Common myeloid progenitor, CD34-positive (primary cell): ENCODE results near the gene PRR35.

Experiments used
- CTCF ChIA-PET: fragments of 350-600 bp; sonication (Branson Sonifier 250); formaldehyde crosslinking; loops from one replicate; lab custom pipeline; 2021; ENCODE audit warnings: antibody characterized with exemption; lab: Charles Lee
- POLR2A ChIA-PET: fragments of 350-600 bp; sonication (Branson Sonifier 250); formaldehyde crosslinking; loops from one replicate; lab custom pipeline; 2021; ENCODE audit warnings: antibody characterized with exemption; lab: Charles Lee
- DNase-seq, 3 donors: peaks; one replicate each; pipeline versions ENCODE4 v3.0.0 to v3.0.0-alpha.2; 2013
- H3K27ac ChIP-seq, 2 experiments: 1 replicate in 1 of 2; 2 replicates in 1 of 2; pipeline ENCODE4 v1.7.0; 2013; ENCODE audit warnings: inconsistent platforms in 2 of 2, low read length in 2 of 2, mild to moderate bottlenecking in 2 of 2, low read depth in 1 of 2, moderate library complexity in 1 of 2; ENCODE audit not compliant: severe bottlenecking in 2 of 2, insufficient read depth in 1 of 2, poor library complexity in 1 of 2
- H3K27me3 ChIP-seq, 5 experiments: replicated peaks in 2 of 5; 1 replicate in 3 of 5; 2 replicates in 2 of 5; pipeline versions ENCODE4 v1.6.1 to v1.7.0; 2013; ENCODE audit warnings: low read length in 4 of 5, mild to moderate bottlenecking in 2 of 5, moderate library complexity in 2 of 5, inconsistent platforms in 1 of 5; ENCODE audit not compliant: insufficient read depth in 5 of 5, control insufficient read depth in 4 of 5
- H3K36me3 ChIP-seq, 4 experiments: 1 replicate in 2 of 4; 2 replicates in 2 of 4; pipeline versions ENCODE4 v1.6.1 to v1.7.0; 2013; ENCODE audit warnings: low read length in 3 of 4, control low read depth in 1 of 4, mild to moderate bottlenecking in 1 of 4; ENCODE audit not compliant: control insufficient read depth in 4 of 4, insufficient read depth in 4 of 4
- H3K4me1 ChIP-seq, 4 experiments: 1 replicate in 3 of 4; 2 replicates in 1 of 4; pipeline versions ENCODE4 v1.6.1 to v1.7.1; 2013; ENCODE audit warnings: low read length in 3 of 4, mild to moderate bottlenecking in 3 of 4, control low read depth in 1 of 4, inconsistent platforms in 1 of 4, moderate library complexity in 1 of 4; ENCODE audit not compliant: control insufficient read depth in 4 of 4, insufficient read depth in 4 of 4; ENCODE audit errors: control extremely low read depth in 1 of 4
- H3K4me3 ChIP-seq, 7 experiments: 1 replicate in 4 of 7; 2 replicates in 3 of 7; pipeline versions ENCODE4 v1.5.1 to v1.7.0; 2013; ENCODE audit warnings: mild to moderate bottlenecking in 7 of 7, low read length in 6 of 7, moderate library complexity in 6 of 7, inconsistent platforms in 2 of 7, low read depth in 2 of 7, control low read depth in 1 of 7; ENCODE audit not compliant: insufficient read depth in 4 of 7, control insufficient read depth in 1 of 7; ENCODE audit errors: extremely low read depth in 1 of 7
- H3K9me3 ChIP-seq, 5 experiments: 1 replicate in 4 of 5; 2 replicates in 1 of 5; pipeline versions ENCODE4 v1.6.1 to v1.7.1; 2013; ENCODE audit warnings: low read length in 4 of 5, mild to moderate bottlenecking in 2 of 5, inconsistent platforms in 1 of 5, low read depth in 1 of 5, moderate library complexity in 1 of 5; ENCODE audit not compliant: control insufficient read depth in 4 of 5, insufficient read depth in 2 of 5; ENCODE audit errors: control extremely low read depth in 1 of 5
- WGBS: methylation state at CpG from one replicate; pipeline ENCODE4 v1.1.5; 2013; ENCODE audit not compliant: insufficient coverage; 5-methylcytosine and 5-hydroxymethylcytosine counted together

PRR35 gene

DNA sequence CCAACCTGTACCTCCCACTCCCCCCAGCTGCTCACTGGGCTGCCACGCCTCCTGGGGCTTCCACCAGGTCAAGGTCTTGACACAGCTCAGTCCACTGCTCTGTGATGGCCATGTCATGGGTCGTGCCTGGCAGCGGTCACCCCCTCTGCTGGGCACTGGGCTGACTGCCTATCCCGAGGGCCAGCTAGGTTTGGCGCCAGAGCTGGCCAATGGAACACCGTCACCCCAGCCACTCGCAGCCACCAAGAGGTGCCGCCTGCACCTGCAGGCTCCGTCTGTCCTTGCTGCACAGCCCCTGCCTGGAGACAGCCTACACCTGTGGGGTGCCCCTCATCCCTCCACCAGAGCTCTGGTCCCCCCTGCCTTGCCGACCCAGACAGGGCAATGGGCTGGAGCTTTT lies 25.2 kb downstream of the PRR35 start:
- Histone ChIP-seq H3K36me3 (peaks cover 0 to 14% (median 8%) of the 10 kb centered on the region in 4 experiments), H3K27me3 (peaks cover 0 to 2% (median 0%) of the 10 kb centered on the region in 5 experiments), H3K4me3 (no peak overlapping the region), H3K9me3 (no peaks in the 10 kb centered on the region), H3K27ac (no peak overlapping the region), H3K4me1 (peaks cover 0 to 29% (median 23%) of the 10 kb centered on the region in 4 experiments)
- CTCF ChIA-PET, result interaction anchor here (0.6 to 2.7 kb wide), 3 partner anchors 15 to 72 kb away, joined by 3 to 11 read pairs (median 3); no protein-coding TSS in a partner anchor
- no peak for DNase-seq
- POLR2A ChIA-PET, result no interaction called here
- WGBS, result 44% methylated on average over 9 of the region's 10 CpGs

DNA sequence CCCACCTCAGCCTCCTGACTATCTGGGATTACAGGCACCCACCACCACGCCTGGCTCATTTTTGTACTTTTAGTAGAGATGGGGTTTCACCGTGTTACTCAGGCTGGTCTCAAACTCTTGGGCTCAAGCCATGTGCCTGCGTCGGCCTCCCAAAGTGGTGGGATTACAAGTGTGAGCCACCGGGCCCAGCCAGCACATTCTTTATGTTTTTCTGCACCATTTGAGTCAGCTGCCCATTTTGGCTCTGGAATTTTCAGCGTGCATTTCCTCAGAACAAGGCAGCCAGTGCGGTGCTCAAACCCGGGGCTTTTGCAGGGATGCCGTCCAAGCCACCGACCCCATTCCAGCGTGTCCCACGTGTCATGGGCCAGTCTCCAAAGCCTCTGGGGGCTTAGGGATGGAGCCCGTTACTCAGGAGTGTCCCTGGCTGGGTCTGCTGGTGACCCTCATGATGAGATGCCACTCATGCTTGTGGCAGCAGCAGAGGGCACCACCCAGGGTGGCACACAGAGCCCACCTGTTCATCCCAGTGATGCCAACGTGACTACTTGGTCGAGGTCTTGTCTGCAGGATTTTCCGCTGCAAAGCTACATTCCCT lies 26.0 kb downstream of the PRR35 start:
- no peak overlapping the region for H3K4me3 ChIP-seq
- H3K27ac ChIP-seq, result no peak overlapping the region
- peaks cover 0 to 37% (median 31%) of the 10 kb centered on the region in 4 experiments for H3K4me1 ChIP-seq
- H3K9me3 ChIP-seq, result no peaks in the 10 kb centered on the region
- 79% methylated on average over 15 of the region's 16 CpGs for WGBS
- POLR2A ChIA-PET, result no interaction called here
- CTCF ChIA-PET, result interaction anchor here (1.3 to 2.7 kb wide), 2 partner anchors 14 to 50 kb away, joined by 3 to 11 read pairs; no protein-coding TSS in a partner anchor
- no peak for DNase-seq
- H3K27me3 ChIP-seq, result peaks cover 0 to 2% (median 0%) of the 10 kb centered on the region in 5 experiments
- peaks cover 0 to 8% (median 5%) of the 10 kb centered on the region in 4 experiments for H3K36me3 ChIP-seq

DNA sequence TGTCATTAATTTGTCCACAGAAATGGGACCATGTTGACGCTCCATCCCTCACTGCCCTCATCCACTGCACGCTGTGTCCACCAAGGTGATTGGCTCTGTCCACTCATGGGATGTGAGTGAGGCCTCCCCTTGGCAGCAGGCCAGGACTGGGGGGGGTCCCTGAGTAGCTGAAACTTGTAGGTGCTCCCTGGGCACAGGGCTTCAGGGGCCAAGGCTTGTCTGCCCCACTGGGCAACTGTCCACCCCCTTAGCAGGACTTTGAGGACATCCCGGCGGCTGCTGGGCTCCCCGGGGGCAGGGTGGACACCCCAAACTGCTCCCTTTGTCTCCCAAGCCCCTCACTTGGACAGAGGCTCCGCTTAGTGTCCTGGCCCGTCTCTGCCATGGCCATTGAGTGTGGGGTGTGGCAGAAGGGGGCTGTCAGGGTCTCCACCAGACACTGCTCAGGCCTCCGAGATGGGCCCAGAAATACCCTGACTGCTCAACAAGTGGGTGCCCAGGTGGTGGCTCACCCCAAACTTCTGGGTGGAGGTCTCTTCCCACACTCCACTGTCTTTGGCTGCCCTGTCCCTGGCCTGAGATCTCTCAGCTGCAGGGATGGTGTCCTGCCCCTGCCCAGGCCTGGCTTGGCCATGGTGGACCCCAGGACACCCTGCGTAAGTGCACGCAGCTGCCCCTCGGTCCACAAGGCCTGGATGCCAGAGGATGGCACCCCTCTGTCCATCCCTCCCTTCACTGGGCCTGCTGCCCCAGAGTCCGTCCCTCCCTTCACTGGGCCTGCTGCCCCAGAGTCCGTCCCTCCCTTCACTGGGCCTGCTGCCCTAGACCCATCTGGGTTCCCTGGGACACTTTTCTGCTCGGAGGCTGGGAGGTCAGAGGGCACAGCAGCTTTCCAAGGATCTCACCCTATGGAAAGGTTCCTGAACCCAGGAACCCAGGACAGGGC lies 26.7 kb downstream of the PRR35 start:
- Histone ChIP-seq H3K36me3 (peaks cover 0 to 8% (median 4%) of the 10 kb centered on the region in 4 experiments), H3K27ac (peak overlapping the region in 1 of 2 experiments; percentile 54), H3K4me1 (peaks cover 0 to 42% (median 35%) of the 10 kb centered on the region in 4 experiments), H3K9me3 (no peaks in the 10 kb centered on the region), H3K4me3 (peak overlapping the region in 1 of 7 experiments; percentile 96), H3K27me3 (peaks cover 0 to 2% (median 0%) of the 10 kb centered on the region in 5 experiments)
- ChIA-PET CTCF (interaction anchor here (1.4 to 2.7 kb wide), 3 partner anchors 8 to 16 kb away, joined by 3 to 11 read pairs (median 9); no protein-coding TSS in a partner anchor), POLR2A (interaction anchor here (1.9 kb wide), 1 partner anchor 59 kb away, joined by 5 read pairs; the partner anchor contains the start of gene CAPN15)
- no peak for DNase-seq
- WGBS, result 91% methylated on average over 10 of the region's 14 CpGs

DNA sequence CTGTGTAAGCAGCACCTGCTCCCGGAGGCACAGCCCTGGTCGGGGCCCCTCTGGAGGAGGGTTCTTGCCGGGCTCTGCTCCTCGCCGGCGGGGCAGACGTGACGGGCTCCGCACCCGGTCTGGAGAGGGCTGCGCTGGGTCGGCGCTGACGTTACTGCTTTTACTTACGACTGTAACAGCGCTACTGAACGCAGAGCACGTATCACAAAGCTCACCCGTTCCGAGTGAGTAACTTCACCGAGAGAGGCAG lies 28.4 kb downstream of the PRR35 start:
- Histone ChIP-seq H3K27ac (peak overlapping the region; percentile 90 to 96), H3K4me3 (peak overlapping the region; percentile 62 to 96 (median 85)), H3K9me3 (no peaks in the 10 kb centered on the region), H3K36me3 (peaks cover 0 to 5% (median 3%) of the 10 kb centered on the region in 4 experiments), H3K4me1 (peaks cover 0 to 57% (median 51%) of the 10 kb centered on the region in 4 experiments), H3K27me3 (peaks cover 0 to 2% (median 0%) of the 10 kb centered on the region in 5 experiments)
- ChIA-PET POLR2A (interaction anchor here (0.6 to 1.9 kb wide), 3 partner anchors 9 to 61 kb away, joined by 4 to 5 read pairs (median 4); partner anchors contain the start of gene CAPN15), CTCF (interaction anchor here (0.6 to 2.1 kb wide), 6 partner anchors 10 to 14 kb away, joined by 3 to 9 read pairs (median 3); no protein-coding TSS in a partner anchor)
- 1% methylated on average over 21 of the region's 21 CpGs for WGBS
- peak; percentile 62 to 85 (median 81) for DNase-seq

DNA sequence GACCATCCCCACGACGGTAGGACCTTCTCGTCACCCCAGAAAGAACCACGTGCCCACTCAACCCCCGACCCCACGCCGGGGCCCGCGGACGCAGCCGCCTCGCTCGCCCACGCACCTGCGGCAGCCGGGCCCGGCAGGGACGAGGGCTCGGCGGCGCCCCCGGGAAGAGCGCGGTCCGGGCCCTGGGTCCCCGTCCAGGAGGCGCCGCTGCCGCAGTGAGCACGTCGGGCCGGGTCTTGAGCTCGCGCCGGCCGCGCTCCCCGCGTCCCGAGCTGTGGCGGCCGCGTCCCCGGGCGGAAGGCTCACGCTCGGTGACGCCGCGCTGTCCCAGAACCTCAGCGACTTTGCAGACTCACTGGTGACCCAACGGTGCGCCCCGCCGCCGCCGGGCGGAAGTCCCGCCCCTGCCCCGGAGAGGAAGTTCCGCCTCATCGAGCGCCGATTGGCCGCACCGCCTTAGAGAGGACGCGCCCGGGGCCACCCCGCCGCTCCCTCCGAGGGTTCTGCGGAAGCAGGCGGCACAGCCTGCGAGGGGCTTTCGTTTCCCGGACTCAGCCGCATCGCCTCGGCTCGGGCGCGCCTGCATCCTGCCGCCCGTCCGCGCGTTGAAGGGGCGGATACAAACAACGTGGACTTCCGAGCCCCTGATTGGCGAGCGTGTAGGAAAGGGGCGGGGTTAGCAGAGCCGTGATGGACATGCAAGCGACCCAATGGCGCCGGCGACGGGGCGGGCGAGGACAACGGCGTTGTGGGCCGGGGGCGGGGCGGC lies 28.9 kb downstream of the PRR35 start:
- under 1% methylated on average over 101 of the region's 107 CpGs for WGBS
- Histone ChIP-seq H3K27ac (peak overlapping the region; percentile 90 to 96), H3K9me3 (no peaks in the 10 kb centered on the region), H3K36me3 (peaks cover 0 to 5% (median 4%) of the 10 kb centered on the region in 4 experiments), H3K27me3 (peaks cover 0 to 2% (median 0%) of the 10 kb centered on the region in 5 experiments), H3K4me3 (peak overlapping the region; percentile 62 to 96 (median 85)), H3K4me1 (peaks cover 0 to 57% (median 54%) of the 10 kb centered on the region in 4 experiments)
- DNase-seq, result peak; percentile 96 to 98 (median 98)
- ChIA-PET CTCF (interaction anchor here (0.6 to 2.1 kb wide), 6 partner anchors 10 to 14 kb away, joined by 3 to 9 read pairs (median 3); no protein-coding TSS in a partner anchor), POLR2A (interaction anchor here (0.6 to 1.9 kb wide), 3 partner anchors 10 to 62 kb away, joined by 4 to 5 read pairs (median 4); partner anchors contain the start of gene CAPN15)

DNA sequence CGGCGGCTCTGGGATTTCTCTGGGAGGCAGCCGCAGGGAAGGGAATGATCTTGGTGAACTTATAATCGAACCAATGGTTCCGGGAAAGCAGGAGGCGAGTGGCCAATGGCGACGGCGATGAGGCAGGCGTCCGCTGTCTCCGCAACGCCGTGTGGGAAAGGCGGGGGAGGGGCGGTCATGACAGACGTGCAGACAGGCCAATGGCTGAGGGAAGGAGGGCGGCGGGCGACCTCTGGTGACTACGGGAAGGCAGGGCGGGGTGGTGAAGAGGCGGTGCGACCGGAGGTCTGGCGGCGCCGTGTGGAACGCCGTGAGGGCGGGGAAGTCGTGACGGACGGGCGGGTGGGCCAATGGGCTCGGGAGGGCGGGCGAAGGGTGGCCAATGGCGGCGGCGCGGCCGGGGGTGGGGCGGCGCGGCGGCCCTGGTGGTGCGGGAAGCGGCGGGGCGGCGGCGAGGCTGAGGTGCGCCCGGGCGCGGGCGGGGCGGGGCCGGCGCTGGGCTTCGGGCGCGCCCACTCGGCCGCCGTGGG lies 29.5 kb downstream of the PRR35 start, which contains the start of gene RAB40C:
RAB40C (plus strand) TSS at position 409 of the 530 bp plus-strand sequence. CDS start 226 bp downstream, outside the sequence.
- ChIA-PET CTCF (interaction anchor here (1.3 to 4.0 kb wide), 3 partner anchors 9 to 11 kb away, joined by 9 to 21 read pairs (median 11); no protein-coding TSS in a partner anchor), POLR2A (interaction anchor here (1.1 kb wide), 1 partner anchor 11 kb away, joined by 5 read pairs; no protein-coding TSS in a partner anchor)
- 0% methylated on average over 36 of the region's 67 CpGs for WGBS
- Histone ChIP-seq H3K27ac (peak within 1 kb of the TSS; percentile 90 to 96), H3K4me1 (peaks cover 0 to 57% (median 54%) of the 10 kb centered on the region in 4 experiments), H3K4me3 (peak within 1 kb of the TSS; percentile 75 to 96 (median 87)), H3K27me3 (peaks cover 0 to 2% (median 0%) of the 10 kb centered on the region in 5 experiments), H3K9me3 (no peaks in the 10 kb centered on the region), H3K36me3 (peaks cover 0 to 9% (median 7%) of the 10 kb centered on the region in 4 experiments)
- peak; percentile 98 to 99 (median 99) for DNase-seq
